ENCODE measurements around the gene ERAS.

The ERAS gene

GRCh38 chrX:48786825-48787504 is 39.3 kb upstream of the ERAS start:
- Histone ChIP-seq H3K27ac (ENCODE audit: low read length) (no peak overlapping the region), H3K4me1 (ENCODE audit: control insufficient read depth, insufficient read depth, low read length) (no peaks in the 10 kb centered on the region), H3K36me3 (ENCODE audit: control insufficient read depth, insufficient read depth, low read length) (no peaks in the 10 kb centered on the region), H3K9me3 (ENCODE audit: control insufficient read depth, insufficient read depth, low read length) (no peaks in the 10 kb centered on the region), H3K4me3 (ENCODE audit: low read length) (no peak overlapping the region), H3K27me3 (ENCODE audit: control insufficient read depth, insufficient read depth, low read length) (no peaks in the 10 kb centered on the region)
- no peak for DNase-seq (ENCODE audit: low read depth, low spot score)
- WGBS (ENCODE audit: insufficient coverage, insufficient read length) = no CpG with 5 or more reads among the region's 6 CpGs

- WGBS (ENCODE audit: insufficient coverage, insufficient read length) = 100% methylated on average over 1 of the region's 17 CpGs
- no peak for DNase-seq (ENCODE audit: low read depth, low spot score)
- no peaks in the 10 kb centered on the region for H3K4me1 ChIP-seq (ENCODE audit: control insufficient read depth, insufficient read depth, low read length)
- H3K36me3 ChIP-seq (ENCODE audit: control insufficient read depth, insufficient read depth, low read length) = no peaks in the 10 kb centered on the region
- no peaks in the 10 kb centered on the region for H3K27me3 ChIP-seq (ENCODE audit: control insufficient read depth, insufficient read depth, low read length)
- H3K27ac ChIP-seq (ENCODE audit: low read length) = no peak overlapping the region
- H3K9me3 ChIP-seq (ENCODE audit: control insufficient read depth, insufficient read depth, low read length) = no peaks in the 10 kb centered on the region
- H3K4me3 ChIP-seq (ENCODE audit: low read length) = no peak overlapping the region
Measured at GRCh38 chrX:48787505-48788443, 38.5 kb upstream of the ERAS start.

- Histone ChIP-seq H3K36me3 (ENCODE audit: control insufficient read depth, insufficient read depth, low read length) (no peaks in the 10 kb centered on the region), H3K9me3 (ENCODE audit: control insufficient read depth, insufficient read depth, low read length) (no peaks in the 10 kb centered on the region), H3K27me3 (ENCODE audit: control insufficient read depth, insufficient read depth, low read length) (no peaks in the 10 kb centered on the region), H3K27ac (ENCODE audit: low read length) (no peak overlapping the region), H3K4me1 (ENCODE audit: control insufficient read depth, insufficient read depth, low read length) (no peaks in the 10 kb centered on the region), H3K4me3 (ENCODE audit: low read length) (no peak overlapping the region)
- DNase-seq (ENCODE audit: low read depth, low spot score) = no peak
- WGBS (ENCODE audit: insufficient coverage, insufficient read length) = 100% methylated on average over 1 of the region's 7 CpGs
Measured at GRCh38 chrX:48789366-48790220, 36.7 kb upstream of the ERAS start.

- no peak for DNase-seq (ENCODE audit: low read depth, low spot score)
- Histone ChIP-seq H3K4me3 (ENCODE audit: low read length) (no peak overlapping the region), H3K27ac (ENCODE audit: low read length) (no peak overlapping the region), H3K36me3 (ENCODE audit: control insufficient read depth, insufficient read depth, low read length) (no peaks in the 10 kb centered on the region), H3K4me1 (ENCODE audit: control insufficient read depth, insufficient read depth, low read length) (no peaks in the 10 kb centered on the region), H3K9me3 (ENCODE audit: control insufficient read depth, insufficient read depth, low read length) (no peaks in the 10 kb centered on the region), H3K27me3 (ENCODE audit: control insufficient read depth, insufficient read depth, low read length) (no peaks in the 10 kb centered on the region)
- no CpG with 5 or more reads among the region's 5 CpGs for WGBS (ENCODE audit: insufficient coverage, insufficient read length)
Measured at GRCh38 chrX:48790477-48790876, 35.8 kb upstream of the ERAS start.

GRCh38 chrX:48791063-48791820 is 35.1 kb upstream of the ERAS start:
- Histone ChIP-seq H3K36me3 (ENCODE audit: control insufficient read depth, insufficient read depth, low read length) (no peaks in the 10 kb centered on the region), H3K9me3 (ENCODE audit: control insufficient read depth, insufficient read depth, low read length) (no peaks in the 10 kb centered on the region), H3K27ac (ENCODE audit: low read length) (no peak overlapping the region), H3K27me3 (ENCODE audit: control insufficient read depth, insufficient read depth, low read length) (no peaks in the 10 kb centered on the region), H3K4me1 (ENCODE audit: control insufficient read depth, insufficient read depth, low read length) (no peaks in the 10 kb centered on the region), H3K4me3 (ENCODE audit: low read length) (no peak overlapping the region)
- DNase-seq (ENCODE audit: low read depth, low spot score) = no peak
- no CpG with 5 or more reads among the region's 11 CpGs for WGBS (ENCODE audit: insufficient coverage, insufficient read length)

GRCh38 chrX:48792219-48792618 is 34.1 kb upstream of the ERAS start:
- Histone ChIP-seq H3K9me3 (ENCODE audit: control insufficient read depth, insufficient read depth, low read length) (no peaks in the 10 kb centered on the region), H3K27ac (ENCODE audit: low read length) (no peak overlapping the region), H3K36me3 (ENCODE audit: control insufficient read depth, insufficient read depth, low read length) (no peaks in the 10 kb centered on the region), H3K27me3 (ENCODE audit: control insufficient read depth, insufficient read depth, low read length) (no peaks in the 10 kb centered on the region), H3K4me3 (ENCODE audit: low read length) (no peak overlapping the region), H3K4me1 (ENCODE audit: control insufficient read depth, insufficient read depth, low read length) (no peaks in the 10 kb centered on the region)
- no CpG with 5 or more reads among the region's 7 CpGs for WGBS (ENCODE audit: insufficient coverage, insufficient read length)
- no peak for DNase-seq (ENCODE audit: low read depth, low spot score)

GRCh38 chrX:48793935-48794334 is 32.4 kb upstream of the ERAS start:
- H3K9me3 ChIP-seq (ENCODE audit: control insufficient read depth, insufficient read depth, low read length) = no peaks in the 10 kb centered on the region
- H3K27ac ChIP-seq (ENCODE audit: low read length) = no peak overlapping the region
- H3K36me3 ChIP-seq (ENCODE audit: control insufficient read depth, insufficient read depth, low read length) = no peaks in the 10 kb centered on the region
- no peaks in the 10 kb centered on the region for H3K4me1 ChIP-seq (ENCODE audit: control insufficient read depth, insufficient read depth, low read length)
- no peak for DNase-seq (ENCODE audit: low read depth, low spot score)
- no peak overlapping the region for H3K4me3 ChIP-seq (ENCODE audit: low read length)
- WGBS (ENCODE audit: insufficient coverage, insufficient read length) = no CpG with 5 or more reads among the region's 4 CpGs
- no peaks in the 10 kb centered on the region for H3K27me3 ChIP-seq (ENCODE audit: control insufficient read depth, insufficient read depth, low read length)

GRCh38 chrX:48794340-48794910 is 31.9 kb upstream of the ERAS start:
- Histone ChIP-seq H3K36me3 (ENCODE audit: control insufficient read depth, insufficient read depth, low read length) (no peaks in the 10 kb centered on the region), H3K27me3 (ENCODE audit: control insufficient read depth, insufficient read depth, low read length) (no peaks in the 10 kb centered on the region), H3K4me3 (ENCODE audit: low read length) (no peak overlapping the region), H3K4me1 (ENCODE audit: control insufficient read depth, insufficient read depth, low read length) (no peaks in the 10 kb centered on the region), H3K27ac (ENCODE audit: low read length) (no peak overlapping the region), H3K9me3 (ENCODE audit: control insufficient read depth, insufficient read depth, low read length) (no peaks in the 10 kb centered on the region)
- DNase-seq (ENCODE audit: low read depth, low spot score) = no peak
- WGBS (ENCODE audit: insufficient coverage, insufficient read length) = no CpG with 5 or more reads among the region's 12 CpGs

- WGBS (ENCODE audit: insufficient coverage, insufficient read length) = no CpG with 5 or more reads among the region's 8 CpGs
- no peak overlapping the region for H3K4me3 ChIP-seq (ENCODE audit: low read length)
- DNase-seq (ENCODE audit: low read depth, low spot score) = no peak
- no peaks in the 10 kb centered on the region for H3K27me3 ChIP-seq (ENCODE audit: control insufficient read depth, insufficient read depth, low read length)
- H3K9me3 ChIP-seq (ENCODE audit: control insufficient read depth, insufficient read depth, low read length) = no peaks in the 10 kb centered on the region
- H3K4me1 ChIP-seq (ENCODE audit: control insufficient read depth, insufficient read depth, low read length) = no peaks in the 10 kb centered on the region
- no peak overlapping the region for H3K27ac ChIP-seq (ENCODE audit: low read length)
- no peaks in the 10 kb centered on the region for H3K36me3 ChIP-seq (ENCODE audit: control insufficient read depth, insufficient read depth, low read length)
Measured at GRCh38 chrX:48794911-48795515, 31.3 kb upstream of the ERAS start.

Measured in iPS DF 6.9 (cell line).